Stomach smooth muscle (tissue), 2 donors: ENCODE results near the gene USP12.
A peak's percentile ranks its signal among the peaks of the same experiment; 100 is the strongest.
"Not testable (repeated sequence)": the region's sequence is repeated elsewhere in the genome, so short reads cannot be mapped to it uniquely, and the experiment has no call there.

Experiments
- H3K27ac ChIP-seq: one replicate; pipeline ENCODE4 v1.7.0; 2013; ENCODE audit warnings: mild to moderate bottlenecking, low read length, inconsistent platforms
- H3K27me3 ChIP-seq, 2 donors: one replicate each; pipeline ENCODE4 v1.7.0; 2013; ENCODE audit warnings: low read length in 2 of 2; ENCODE audit not compliant: insufficient read depth in 2 of 2, control insufficient read depth in 1 of 2
- H3K36me3 ChIP-seq, 2 donors: one replicate each; pipeline ENCODE4 v1.7.0; 2013; ENCODE audit warnings: low read length in 2 of 2; ENCODE audit not compliant: control insufficient read depth in 2 of 2, insufficient read depth in 2 of 2
- H3K4me1 ChIP-seq: one replicate; pipeline ENCODE4 v1.7.0; 2013; ENCODE audit warnings: low read length; ENCODE audit not compliant: control insufficient read depth, insufficient read depth
- H3K4me3 ChIP-seq, 2 donors: one replicate each; pipeline ENCODE4 v1.7.0; 2013; ENCODE audit warnings: low read length in 2 of 2
- H3K9ac ChIP-seq, 2 donors: one replicate each; pipeline ENCODE4 v1.7.0; 2013; ENCODE audit warnings: low read length in 2 of 2, mild to moderate bottlenecking in 1 of 2
- H3K9me3 ChIP-seq, 2 donors: one replicate each; pipeline ENCODE4 v1.7.0; 2013; ENCODE audit warnings: low read length in 2 of 2; ENCODE audit not compliant: control insufficient read depth in 2 of 2
- donor health status: healthy.
- donor health status: Pancreatic carcinoma.

The USP12 gene

GRCh38 chr13:27171244-27171826, at the start of gene USP12:
USP12 (minus strand) TSS chr13:27171811; CDS start chr13:27171639, 172 bp downstream.
- Histone ChIP-seq H3K27ac (peak within 1 kb of the TSS; percentile 83), H3K9me3 (no peaks in the 10 kb centered on the region), H3K4me3 (peak within 1 kb of the TSS; percentile 84 to 90), H3K27me3 (no peaks in the 10 kb centered on the region), H3K4me1 (peaks cover 19% of the 10 kb centered on the region), H3K36me3 (no peaks in the 10 kb centered on the region), H3K9ac (peak within 1 kb of the TSS; percentile 86 to 87)

DNA sequence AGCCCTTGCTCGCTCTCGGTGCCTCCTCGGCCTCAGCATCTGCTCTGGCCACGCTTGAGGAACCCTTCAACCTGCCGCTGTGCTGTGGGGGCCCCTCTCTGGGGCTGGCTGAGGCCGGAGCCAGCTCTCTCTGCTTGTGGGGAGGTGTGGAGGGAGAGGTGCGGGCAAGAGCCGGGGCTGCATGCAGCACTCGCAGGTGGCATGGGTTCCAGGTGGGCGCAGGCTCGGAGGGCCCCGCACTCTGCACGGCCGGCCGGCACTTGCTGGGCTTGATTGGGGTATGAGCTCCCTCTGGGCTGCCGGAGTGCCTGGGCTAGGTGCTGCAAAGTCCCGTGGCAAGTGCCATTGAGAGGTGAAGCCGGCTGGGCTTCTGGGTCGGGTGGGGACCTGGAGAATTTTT, 48.0 kb upstream of the USP12 start:
- Histone ChIP-seq H3K4me1 (no peaks in the 10 kb centered on the region), H3K27ac (no peak overlapping the region), H3K9me3 (no peaks in the 10 kb centered on the region), H3K27me3 (no peaks in the 10 kb centered on the region), H3K36me3 (no peaks in the 10 kb centered on the region), H3K4me3 (no peak overlapping the region), H3K9ac (no peak overlapping the region)

DNA sequence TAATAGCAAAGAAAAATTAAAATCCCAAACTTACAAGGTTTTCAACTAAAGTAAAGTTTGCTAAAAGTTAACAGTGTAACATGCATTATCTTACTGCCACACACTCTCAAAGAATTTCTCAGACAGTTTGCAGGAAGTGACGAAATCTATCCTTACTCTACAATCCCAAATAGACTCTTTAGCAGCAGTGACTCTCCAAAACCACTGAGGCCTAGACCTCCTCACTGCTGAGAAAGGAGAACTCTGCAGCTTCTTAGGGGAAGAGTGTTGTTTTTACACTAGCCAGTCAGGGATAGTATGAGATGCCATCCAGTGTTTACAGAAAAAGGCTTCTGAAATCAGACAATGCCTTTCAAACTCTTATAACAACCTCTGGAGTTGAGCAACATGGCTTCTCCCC, 47.2 kb upstream of the USP12 start:
- H3K4me1 ChIP-seq, H3K4me3 ChIP-seq, H3K27ac ChIP-seq, H3K27me3 ChIP-seq, H3K9me3 ChIP-seq, H3K36me3 ChIP-seq, H3K9ac ChIP-seq: not testable (repeated sequence)

DNA sequence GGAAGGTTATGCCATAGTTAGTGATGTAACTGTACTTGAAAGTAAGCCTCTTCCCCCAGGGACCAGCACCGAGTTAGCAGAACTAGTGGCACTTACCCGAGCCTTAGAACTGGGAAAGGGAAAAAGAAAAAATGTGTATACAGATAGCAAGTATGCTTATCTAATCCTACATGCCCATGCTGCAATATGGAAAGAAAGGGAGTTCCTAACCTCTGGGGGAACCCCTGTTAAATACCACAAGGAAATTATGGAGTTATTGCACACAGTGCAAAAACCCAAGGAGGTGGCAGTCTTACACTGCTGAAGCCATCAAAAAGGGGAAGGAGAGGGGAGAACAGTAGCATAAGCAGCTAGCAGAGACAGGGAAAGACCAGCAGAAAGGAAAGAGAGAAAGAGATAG, 46.2 kb upstream of the USP12 start:
- H3K36me3 ChIP-seq, H3K27me3 ChIP-seq, H3K9ac ChIP-seq, H3K9me3 ChIP-seq, H3K4me1 ChIP-seq, H3K27ac ChIP-seq, H3K4me3 ChIP-seq: not testable (repeated sequence)

- not testable (repeated sequence) for H3K4me1 ChIP-seq, H3K4me3 ChIP-seq, H3K9ac ChIP-seq, H3K36me3 ChIP-seq, H3K27me3 ChIP-seq, H3K27ac ChIP-seq, H3K9me3 ChIP-seq
Measured at GRCh38 chr13:27213386-27213785, 41.8 kb upstream of the USP12 start.

DNA sequence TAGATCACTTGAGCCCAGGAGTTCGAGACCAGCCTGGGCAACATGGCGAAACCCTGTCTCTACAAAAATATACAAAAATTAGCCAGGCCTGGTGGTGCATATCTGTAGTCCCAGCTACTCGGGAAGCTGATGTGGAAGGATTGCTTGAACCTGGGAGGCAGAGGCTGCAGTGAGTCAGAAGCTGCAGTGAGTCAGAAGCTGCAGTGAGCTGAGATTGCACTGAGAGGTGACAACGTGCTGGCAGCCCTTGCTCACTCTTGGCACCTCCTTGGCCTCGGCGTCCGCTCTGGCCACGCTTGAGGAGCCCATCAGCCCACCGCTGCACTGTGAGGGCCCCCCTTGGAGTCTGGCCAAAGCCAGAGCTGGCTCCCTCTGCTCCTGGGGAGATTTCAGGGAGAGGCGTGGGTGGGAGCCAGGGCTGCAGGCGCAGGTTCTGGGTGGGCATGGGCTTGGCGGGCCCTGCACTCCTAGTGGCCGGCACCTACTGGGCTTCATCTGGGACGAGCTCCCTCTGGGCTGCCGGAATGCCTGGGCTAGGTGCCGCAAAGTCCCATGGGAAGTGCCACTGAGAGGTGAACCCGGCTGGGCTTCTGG, 40.3 kb upstream of the USP12 start:
- no peak overlapping the region for H3K9ac ChIP-seq
- no peaks in the 10 kb centered on the region for H3K27me3 ChIP-seq
- no peaks in the 10 kb centered on the region for H3K9me3 ChIP-seq

DNA sequence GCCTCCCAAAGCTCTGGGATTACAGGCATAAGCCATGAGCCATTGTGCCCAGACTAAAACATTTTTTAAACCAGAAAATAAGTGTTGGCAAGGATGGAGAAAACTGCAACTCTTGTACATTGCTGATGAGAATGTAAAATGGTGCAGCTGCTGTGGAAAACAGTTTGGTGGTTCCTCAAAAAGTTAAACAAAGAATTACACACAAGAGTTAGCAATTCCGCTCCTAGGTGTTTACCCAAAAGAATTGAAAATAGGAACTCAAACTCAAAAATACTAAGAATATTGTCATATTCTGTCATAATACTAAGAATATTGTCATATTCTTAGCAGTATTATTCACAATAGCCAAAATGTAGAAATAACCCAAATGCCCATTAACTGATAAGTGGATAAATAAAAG, 39.7 kb upstream of the USP12 start:
- Histone ChIP-seq H3K27ac (no peak overlapping the region), H3K36me3 (no peaks in the 10 kb centered on the region), H3K27me3 (no peaks in the 10 kb centered on the region), H3K4me1 (no peaks in the 10 kb centered on the region), H3K4me3 (no peak overlapping the region), H3K9me3 (no peaks in the 10 kb centered on the region), H3K9ac (no peak overlapping the region)

More for the DNA sequence above, 40.3 kb upstream of the USP12 start:
- Histone ChIP-seq H3K4me1 (no peaks in the 10 kb centered on the region), H3K27ac (no peak overlapping the region), H3K36me3 (no peaks in the 10 kb centered on the region), H3K4me3 (no peak overlapping the region)

- H3K4me3 ChIP-seq, result no peak overlapping the region
- no peaks in the 10 kb centered on the region for H3K9me3 ChIP-seq
- H3K27ac ChIP-seq, result no peak overlapping the region
- no peak overlapping the region for H3K9ac ChIP-seq
- H3K4me1 ChIP-seq, result no peaks in the 10 kb centered on the region
- H3K27me3 ChIP-seq, result no peaks in the 10 kb centered on the region
- H3K36me3 ChIP-seq, result no peaks in the 10 kb centered on the region
Measured at GRCh38 chr13:27208514-27208913, 36.9 kb upstream of the USP12 start.

DNA sequence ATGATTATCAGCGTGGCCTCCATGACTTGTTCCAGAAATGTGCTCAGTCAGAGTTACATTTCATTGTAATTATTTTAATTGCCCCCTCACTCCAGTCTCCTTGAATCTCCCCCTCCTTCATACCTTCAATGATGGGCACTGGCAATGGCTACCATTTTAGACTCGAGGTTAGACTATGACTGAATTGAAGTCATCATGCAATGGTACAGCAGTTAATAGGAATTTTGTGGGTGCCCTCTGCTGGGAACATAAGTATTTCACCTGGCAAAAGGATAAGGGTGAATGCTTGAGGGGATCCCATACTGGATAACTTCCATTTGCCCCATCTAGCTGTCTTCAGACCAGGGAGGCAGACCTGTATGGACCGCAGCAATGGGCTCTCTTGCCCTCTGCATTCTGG, 32.2 kb upstream of the USP12 start:
- no peaks in the 10 kb centered on the region for H3K27me3 ChIP-seq
- H3K9ac ChIP-seq, result no peak overlapping the region
- no peak overlapping the region for H3K27ac ChIP-seq
- no peak overlapping the region for H3K4me3 ChIP-seq
- H3K36me3 ChIP-seq, result no peaks in the 10 kb centered on the region
- no peaks in the 10 kb centered on the region for H3K4me1 ChIP-seq
- H3K9me3 ChIP-seq, result no peaks in the 10 kb centered on the region

- H3K9ac ChIP-seq, result no peak overlapping the region
- H3K27me3 ChIP-seq, result no peaks in the 10 kb centered on the region
- no peak overlapping the region for H3K27ac ChIP-seq
- no peaks in the 10 kb centered on the region for H3K4me1 ChIP-seq
- no peaks in the 10 kb centered on the region for H3K36me3 ChIP-seq
- H3K9me3 ChIP-seq, result no peaks in the 10 kb centered on the region
- H3K4me3 ChIP-seq, result no peak overlapping the region
Measured at GRCh38 chr13:27203186-27203585, 31.6 kb upstream of the USP12 start.

- Histone ChIP-seq H3K9me3 (no peaks in the 10 kb centered on the region), H3K27me3 (no peaks in the 10 kb centered on the region), H3K36me3 (no peaks in the 10 kb centered on the region), H3K27ac (no peak overlapping the region), H3K4me3 (no peak overlapping the region), H3K9ac (no peak overlapping the region), H3K4me1 (no peaks in the 10 kb centered on the region)
Measured at GRCh38 chr13:27201661-27202060, 30.1 kb upstream of the USP12 start.
